GM21723 (cell line): ENCODE data around the gene ZNF524.
A peak's percentile ranks its signal among the peaks of the same experiment; 100 is the strongest.
"Not testable (repeated sequence)": the region's sequence is repeated elsewhere in the genome, so short reads cannot be mapped to it uniquely, and the experiment has no call there.

ENCODE experiments used
- ATAC-seq: cut with Tn5 transposase; IDR thresholded peaks from one replicate; pipeline ENCODE4 v1.9.1; 2021; ENCODE audit warnings: mild to moderate bottlenecking, moderate library complexity; ENCODE audit not compliant: unreplicated experiment

Gene ZNF524

DNA sequence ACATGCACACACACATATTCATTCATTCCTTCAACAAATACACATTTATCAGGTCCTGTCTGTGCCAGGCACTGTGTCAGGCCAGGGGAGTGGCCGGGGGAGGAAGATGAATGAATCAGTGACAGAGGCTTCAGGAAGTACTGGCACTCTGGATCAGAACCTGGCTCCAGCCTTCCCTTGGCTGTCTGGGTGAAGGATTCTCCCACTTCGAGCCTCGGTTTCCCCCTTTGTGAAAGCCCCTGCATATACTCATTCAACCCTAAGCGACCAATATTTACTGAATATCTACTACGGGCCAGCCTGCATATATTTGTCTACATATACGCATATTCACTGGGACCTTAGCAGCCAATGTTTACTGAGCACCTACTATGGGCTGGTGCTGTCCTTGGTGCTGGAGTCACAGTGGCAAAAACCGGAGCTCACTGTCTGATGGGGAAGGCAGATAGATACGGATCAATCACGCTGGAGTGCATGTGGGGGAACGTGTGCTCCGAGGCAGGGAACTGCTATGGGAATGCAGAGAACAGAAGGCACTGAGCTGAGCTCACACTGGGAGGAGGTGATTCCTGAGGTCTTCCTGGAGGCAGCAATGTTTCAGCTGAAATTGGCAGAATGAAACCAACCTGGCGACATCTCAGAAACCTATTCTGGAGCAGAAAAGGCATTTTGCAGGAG is 18.8 kb upstream of the ZNF524 start:
- ATAC-seq: no peak

DNA sequence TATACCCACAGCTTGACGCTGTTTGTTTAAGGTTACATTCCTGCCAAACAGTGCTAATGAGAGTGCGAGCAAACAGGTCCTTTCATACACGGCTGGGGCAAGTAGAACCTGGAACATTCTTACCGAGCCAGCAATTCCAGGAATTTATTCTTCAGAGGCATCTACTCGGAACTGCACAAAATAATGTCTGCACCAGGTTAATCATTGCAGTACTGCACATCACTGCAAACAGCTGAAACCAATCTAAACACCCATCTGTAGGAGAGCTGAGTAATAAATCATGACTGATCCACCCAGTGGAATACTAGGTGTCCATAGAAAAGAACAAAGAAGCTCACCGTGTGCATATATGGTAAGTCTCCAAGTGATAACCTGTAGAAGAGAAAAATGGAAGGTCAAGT is 18.3 kb upstream of the ZNF524 start:
- ATAC-seq: no peak

DNA sequence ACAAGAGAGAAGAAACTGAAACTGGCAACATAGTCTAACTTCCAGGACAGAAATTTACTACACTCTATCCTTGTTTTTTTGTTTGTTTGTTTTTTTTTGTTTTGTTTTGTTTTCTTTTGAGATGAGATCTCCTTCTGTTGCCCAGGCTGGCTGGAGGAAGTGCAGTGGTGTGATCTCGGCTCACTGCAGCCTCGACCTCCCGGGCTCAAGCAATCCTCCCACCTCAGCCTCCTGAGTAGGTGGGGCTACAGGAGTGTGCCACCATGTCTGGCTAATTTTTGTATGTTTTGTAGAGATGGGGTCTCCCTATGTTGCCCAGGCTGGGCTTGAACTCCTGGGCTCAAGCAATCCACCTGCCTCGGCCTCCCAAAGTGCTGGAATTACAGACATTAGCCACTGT is 17.8 kb upstream of the ZNF524 start:
- not testable (repeated sequence) for ATAC-seq

DNA sequence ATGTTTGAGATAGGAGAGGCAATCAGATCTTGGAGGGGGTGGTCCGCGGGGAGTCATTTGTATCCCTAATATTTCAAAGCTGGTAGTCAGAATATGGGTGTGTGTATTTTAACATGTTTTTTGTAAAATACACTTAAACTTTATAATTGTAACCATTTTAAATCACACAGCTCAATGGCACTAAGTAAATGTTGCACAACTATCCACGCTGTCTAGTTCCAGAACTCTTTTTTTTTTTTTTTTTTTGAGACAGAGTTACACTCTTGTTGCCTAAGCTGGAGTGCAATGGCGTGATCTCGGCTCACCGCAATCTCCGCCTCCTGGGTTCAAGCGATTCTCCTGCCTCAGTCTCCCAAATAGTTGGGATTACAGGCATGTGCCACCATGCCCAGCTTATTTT is 16.2 kb upstream of the ZNF524 start:
- not testable (repeated sequence) for ATAC-seq

DNA sequence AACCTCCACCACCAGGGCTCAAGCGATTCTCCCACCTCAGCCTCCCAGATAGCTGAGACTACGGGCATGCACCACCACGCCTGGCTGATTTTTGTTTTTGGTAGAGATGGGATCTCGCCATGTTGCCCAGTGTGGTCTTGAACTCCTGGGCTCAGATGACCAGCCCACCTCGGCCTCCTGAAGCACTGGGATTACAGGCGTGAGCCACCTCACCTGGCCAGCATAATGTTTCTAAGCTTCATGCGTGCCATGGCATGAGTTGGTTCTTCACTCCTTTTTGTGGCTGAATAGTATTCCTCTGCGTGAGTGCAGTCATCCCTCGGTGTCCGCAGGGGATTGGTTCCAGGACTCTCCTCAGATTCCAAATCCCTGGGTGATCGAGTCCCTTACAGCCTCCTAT is 15.2 kb upstream of the ZNF524 start:
- ATAC-seq: no peak

DNA sequence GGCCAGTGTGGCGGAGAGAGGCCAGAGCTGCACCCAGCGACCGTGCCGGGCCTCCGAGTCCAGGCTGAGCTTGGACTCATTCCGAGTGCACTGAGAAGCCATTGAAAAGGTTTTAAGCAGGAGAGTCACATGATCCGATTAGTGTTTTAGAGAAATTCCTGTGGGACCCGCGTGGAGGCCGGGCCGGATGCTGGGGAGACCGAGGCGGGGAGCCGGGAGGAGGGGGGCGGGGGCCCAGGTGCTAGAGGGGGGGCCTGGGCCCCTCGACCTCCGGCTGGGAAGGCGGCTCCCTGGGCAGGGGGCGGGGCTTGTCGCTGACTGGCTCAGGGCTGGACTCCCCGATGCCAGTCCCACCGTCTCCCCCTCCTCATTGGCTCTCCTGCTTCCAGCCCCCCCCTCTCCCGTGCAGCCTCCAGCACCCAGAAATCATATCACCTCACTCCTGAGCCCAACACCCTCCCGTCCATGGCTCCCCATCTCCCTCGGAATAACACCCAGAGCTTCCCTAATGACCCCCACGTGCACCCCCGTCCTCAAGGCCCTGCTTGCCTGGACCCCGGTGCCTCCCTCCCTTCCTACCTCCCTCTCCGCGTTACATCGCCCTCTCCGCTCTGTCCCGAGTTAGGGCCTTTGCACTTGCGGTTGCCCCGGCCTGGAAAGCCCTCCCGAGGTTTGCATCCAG is 14.3 kb upstream of the ZNF524 start:
- ATAC-seq: no peak

DNA sequence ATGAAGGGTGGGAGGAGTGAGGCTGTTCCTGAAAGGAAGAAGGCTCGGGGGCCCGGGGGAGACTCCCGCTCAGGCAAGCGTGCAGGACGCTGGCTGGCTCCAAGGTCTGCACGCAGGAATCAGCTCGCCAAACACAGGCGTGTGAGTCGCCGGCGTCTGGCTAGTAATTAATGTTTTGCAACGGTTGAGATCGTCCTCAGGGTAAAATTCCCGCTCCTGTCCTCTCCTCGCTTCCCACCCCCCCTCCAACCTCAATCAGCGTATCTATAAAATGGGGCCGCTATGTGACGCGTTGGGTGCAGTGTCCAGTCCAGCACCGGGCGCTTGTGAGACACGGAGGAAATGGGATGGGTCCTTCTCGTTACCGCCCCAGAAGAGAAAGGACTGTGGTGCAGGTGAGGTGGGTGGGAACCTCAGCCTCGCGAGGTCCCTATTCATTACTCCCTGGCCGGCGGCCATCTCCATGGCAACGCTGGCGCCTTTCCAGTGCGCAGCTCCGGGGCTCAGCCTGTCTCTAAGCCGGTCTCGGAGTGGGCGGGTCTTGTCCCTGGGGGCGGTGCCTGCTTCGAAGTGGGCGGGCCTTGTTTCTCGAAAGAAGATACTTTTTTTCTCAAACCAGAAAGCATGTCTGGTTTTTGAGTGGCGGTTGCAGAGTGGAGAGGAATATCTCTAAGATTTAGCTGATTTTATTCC is 13.0 kb upstream of the ZNF524 start:
- peak; percentile 89 for ATAC-seq

DNA sequence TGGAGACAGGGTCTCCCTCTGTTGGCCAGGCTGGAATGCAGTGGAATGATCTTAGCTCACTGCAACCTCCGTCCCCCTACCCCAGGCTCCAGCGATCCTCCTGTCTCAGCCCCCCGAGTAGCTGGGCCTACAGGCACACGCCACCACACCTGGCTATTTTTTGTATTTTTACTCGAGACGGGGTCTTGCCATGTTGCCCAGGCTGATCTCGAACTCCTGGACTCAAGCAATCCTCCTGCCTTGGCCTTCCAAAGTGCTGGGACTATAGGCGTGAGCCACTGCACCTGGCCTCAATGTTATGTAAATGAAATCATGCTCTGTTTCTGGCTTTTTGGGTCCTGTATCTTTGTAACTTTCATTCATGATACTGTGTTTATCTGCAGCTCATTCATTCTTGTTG is 11.3 kb upstream of the ZNF524 start:
- ATAC-seq: no peak

DNA sequence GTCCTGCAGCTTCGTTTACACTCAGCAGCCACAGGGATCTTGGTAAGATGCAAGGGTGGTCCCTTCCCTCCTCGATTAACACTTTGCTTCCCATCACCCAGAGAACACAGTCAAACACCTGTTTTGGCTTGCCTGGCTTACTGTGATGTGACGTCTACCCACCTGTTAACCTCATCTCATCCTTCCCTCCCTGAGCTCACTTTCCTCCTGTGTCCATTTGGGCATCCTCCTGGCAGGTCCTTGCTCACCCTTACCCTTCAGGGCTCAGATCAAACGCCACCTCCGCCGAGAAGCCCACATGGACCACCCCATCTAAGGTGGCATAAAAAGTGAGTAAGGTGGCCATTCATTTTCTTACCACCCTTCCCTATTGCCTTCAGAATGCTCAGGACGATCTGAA is 10.0 kb upstream of the ZNF524 start:
- ATAC-seq: no peak

DNA sequence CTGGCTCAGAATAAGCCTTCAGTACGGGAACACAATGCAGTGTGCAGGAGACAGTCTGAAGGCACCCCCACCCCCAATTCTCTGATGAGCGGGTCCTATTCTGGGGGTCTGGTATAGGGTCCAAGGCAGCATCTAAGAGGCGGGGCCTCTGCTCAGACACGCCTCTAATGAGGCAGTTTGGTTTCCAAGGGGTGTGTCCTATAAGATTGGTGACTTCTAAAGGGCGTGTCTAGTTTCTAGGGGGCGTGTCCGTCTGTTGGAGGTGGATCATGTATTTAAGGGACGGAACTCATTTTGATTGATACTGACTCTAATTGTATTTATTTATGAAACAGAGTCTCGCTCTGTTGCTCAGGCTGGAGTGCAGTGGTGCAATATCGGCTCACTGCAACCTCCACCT is 9.5 kb upstream of the ZNF524 start:
- no peak for ATAC-seq

DNA sequence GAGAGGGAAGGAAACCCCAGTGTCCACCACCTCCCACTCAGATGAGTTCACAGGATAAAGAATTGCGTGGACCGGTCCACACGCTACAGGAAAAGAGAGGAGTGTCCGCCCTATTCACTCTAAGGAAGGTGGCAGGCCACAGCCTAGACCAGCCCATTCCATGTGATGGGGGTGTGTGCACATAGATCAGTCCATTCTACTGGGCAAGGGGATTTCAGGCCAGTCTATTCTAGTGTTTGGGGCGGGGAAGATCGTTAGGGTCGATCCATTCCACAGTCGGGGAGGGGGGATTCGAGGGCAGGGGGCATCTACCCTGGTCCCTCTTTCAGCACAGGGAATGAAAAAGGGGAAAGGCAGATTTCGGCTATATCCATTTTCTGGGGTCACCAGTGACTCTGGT is 8.5 kb upstream of the ZNF524 start:
- no peak for ATAC-seq

DNA sequence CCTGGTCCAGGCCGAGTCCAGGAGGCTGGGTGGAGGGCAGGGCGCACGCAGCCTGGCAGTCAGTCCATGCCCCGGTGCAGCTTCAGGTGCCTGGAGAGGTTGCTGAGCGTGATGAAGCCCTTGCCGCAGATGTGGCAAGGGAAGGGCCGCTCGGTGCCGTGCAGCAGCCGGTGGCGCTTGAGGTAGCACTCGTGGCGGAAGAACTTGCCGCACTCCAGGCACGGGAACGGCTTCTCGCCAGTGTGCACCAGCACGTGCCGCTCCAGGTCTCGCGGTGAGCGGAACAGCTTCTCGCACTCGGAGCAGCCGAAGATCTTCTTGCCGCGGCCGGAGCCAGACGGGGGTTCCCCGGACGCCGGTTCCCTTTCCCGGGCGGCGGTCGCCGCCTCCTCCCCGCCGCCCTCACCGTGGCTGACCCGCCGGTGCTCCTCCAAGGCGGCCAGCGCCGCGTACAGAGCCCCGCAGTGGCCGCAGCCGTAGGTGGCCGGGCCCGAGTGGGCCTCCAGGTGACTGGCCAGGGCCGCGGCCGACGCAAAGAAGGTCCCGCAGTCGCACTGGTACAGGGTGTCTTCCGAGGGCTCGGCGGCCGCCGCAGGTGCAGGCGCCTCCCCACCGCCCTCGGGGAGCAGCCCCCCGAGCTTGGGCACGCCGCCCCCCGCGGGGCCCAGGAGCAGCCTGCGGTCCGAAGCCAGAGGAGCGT is 7.5 kb upstream of the ZNF524 start:
- no peak for ATAC-seq

DNA sequence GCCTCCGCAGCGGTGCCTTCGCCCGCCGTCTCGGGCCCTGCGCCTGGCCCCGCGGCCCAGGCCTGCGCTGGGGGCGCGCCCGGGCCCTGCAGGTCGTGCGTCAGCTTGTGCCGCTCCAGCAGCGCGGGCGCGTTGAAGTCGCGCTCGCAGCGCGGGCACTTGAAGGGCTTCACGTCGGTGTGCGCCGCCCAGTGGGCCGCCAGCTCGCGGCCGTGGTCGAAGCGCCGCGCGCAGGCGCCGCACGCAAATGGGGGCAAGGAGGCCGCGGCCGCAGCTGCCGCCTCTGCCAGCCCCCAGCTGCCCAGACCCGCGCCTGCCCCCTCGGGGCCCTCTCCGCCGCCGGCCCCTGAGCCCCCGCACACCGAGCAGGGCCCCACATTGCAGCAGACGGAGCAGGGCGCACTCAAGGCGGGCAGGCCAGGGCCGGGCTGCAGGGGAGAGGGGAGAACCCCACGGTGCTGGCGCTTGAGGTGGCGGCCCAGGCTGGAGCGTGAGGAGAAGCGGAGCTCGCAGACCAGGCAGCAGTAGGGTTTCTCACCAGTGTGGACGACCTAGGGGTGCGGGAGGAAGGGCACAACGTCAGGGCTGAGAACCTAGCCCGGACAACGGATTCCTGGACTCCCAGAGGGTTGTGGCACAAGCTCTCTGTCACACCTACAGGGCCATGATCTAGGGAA is 6.9 kb upstream of the ZNF524 start:
- no peak for ATAC-seq

DNA sequence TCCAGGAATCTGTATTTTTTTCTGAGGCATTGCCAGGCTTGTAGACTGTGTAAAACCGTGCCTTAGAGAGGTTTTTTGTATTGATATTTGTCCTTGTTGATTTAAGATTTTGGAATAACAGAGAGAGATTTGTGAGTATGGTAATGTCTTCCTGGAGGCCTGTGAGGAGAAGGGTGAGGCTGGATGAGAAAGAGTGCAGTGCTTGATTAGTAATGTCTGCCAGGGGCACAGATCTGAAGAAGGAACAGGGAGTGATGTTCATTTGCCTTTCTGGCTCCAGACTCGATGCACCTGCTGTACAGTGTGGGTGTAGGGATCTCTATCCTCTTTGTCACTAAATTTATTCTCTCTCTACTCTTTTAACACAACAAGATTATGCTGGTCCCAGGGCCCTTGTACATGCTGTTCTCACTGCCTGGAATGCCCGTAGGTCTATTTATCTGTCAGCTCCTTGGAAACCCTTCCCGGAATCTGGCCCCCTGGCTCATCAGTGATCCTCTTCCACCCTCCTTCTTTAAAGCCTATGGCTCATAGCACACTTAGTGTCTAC is 5.0 kb upstream of the ZNF524 start:
- ATAC-seq: no peak

DNA sequence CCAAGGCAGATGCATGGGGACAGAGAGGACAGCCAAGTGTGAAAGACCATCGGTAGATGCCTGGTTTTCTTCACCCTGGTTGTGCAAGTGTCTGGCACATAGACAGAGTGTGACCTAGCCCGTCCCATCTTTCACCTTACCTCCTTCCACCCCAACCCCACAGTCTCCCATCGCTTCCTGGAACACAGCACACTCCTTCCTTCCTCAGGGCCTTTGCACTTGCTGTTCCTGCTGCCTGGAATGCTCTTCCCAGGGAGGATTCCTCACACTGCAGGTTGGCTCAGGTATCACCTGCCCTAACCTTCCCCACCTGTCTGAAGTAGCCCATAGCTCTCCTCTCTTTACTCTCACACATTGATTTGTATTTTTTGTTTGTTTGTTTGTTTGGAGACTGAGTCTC is 3.8 kb upstream of the ZNF524 start:
- no peak for ATAC-seq

DNA sequence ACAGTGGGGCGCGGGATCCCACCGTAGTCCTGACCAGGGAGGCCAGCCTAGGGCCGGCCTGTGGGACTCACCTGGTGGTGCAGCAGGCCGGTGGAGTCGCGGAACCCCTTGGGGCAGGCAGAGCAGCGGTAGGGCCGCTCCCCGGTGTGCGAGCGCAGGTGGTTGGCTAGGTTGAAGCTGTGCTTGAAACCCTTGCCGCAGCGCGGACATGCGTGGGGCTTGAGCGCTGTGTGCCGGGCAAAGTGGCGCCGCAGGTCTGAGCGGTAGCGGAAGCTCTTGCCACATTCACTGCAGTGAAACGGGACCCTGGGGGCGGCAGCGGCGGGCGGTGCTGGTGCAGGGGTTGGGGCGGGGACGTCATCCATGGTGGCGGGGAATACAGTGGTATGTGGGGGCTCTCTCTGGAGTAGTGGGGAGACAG is 2.6 kb upstream of the ZNF524 start:
- no peak for ATAC-seq

DNA sequence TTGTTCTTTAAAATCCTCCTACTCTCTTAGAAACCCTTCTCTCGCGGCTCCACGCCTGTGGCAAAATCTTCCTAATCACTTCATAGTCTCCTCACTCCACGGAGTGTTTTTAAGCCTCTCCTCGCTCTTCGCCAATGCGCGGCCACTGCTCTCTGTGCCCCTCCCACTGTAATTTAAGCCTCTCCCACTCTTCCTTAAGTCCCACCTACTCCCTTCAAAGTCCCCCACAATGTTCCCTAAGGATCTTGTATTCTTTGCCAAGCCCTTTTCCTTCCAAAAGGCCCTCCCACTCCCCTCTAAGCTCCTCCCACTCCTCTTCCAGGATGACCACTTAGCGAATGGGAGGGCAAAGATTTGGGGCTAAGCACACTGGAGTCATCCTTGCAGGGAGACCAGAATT is 2.1 kb upstream of the ZNF524 start:
- no peak for ATAC-seq

DNA sequence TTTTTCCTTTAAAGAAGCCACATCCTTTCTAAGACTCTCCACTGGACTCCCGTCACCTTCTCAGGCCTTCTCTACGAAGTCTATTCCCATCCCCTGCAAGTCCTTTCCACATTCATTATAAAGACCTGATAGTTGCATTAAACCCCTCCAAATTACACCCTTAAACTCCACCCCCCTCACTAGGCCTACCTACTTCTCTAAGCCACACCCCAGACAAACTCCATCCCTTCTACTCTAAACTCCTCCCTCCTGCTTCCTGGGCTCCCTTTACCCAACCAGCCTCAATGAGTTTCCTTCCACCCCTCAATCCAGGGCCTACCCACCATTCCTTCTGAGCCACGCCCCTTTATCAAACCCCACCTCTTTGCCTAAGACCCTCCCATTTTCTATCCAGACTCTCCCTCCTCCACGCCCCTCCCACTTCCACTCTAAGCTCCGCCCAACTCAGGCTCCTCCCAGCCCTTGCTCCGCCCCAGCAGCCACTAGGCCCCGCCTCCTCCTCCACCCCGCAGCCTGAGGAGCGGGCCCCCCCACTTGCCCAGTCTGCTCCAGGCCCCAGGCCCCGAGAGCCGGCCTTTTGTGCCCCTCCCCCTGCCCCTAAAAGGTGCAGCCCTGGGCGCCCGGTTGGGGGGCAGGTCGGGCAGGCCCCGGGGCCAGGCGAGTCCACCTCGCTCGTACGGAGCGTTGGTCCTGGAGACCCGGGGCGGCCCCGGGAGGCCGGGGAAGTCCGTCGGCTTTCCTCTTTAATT is 1.2 kb upstream of the ZNF524 start:
- peak; percentile 45 for ATAC-seq

DNA sequence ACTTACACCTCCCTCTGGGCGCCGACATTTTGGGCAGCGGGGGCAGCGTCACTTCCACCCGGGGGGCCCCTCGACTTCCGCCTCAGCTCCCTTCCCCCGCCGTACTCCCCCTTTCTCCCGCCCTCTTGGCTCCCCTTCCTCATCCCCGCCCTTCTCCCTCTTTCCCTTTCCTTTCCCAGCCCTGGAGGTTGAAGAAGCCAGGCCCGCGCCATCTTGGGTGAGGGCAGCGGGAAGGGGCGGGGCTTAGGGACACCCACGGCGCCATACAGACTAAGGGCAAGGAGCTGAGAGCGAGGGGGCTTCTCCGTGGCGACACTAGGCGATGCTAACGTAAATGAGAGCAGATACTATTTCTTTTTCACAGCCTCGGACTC is 633 bp upstream of the ZNF524 start, which contains the start of gene FIZ1:
Gene FIZ1, minus strand, starts transcription at position 50 of the 374 bp plus-strand sequence. CDS start 1,652 bp downstream, outside the sequence.
- peak; percentile 52 for ATAC-seq

DNA sequence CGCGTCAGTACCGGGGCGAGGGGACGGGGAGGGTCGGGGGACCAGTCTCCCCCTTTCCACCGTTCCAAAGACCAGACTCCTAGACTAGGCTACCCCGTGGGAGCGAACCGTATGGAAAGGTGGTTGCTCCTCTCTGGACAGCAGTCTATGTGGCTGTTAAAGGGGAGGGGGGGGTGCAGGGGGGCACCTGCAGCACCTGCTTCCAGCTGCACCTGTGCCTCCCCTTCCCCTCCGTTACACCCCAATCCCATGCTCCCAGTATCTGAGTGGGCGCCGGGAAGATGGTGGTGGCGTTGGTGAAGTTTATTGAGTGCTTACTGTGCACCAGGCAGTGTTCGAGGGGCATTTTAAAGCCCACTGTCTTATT is 557 bp downstream of the ZNF524 start:
- no peak for ATAC-seq
